ENCODE measurements around the gene MIER3. TPM values are rescaled to one million over a fixed set of nuclear protein-coding genes. Genes with fewer than 3 reads are reported as not detected.
A peak's percentile ranks its signal among the peaks of the same experiment; 100 is the strongest.

The MIER3 gene
- total and polyA plus RNA-seq, 2 experiments from 2014 or later, result 7.1 to 41.9 TPM

DNA sequence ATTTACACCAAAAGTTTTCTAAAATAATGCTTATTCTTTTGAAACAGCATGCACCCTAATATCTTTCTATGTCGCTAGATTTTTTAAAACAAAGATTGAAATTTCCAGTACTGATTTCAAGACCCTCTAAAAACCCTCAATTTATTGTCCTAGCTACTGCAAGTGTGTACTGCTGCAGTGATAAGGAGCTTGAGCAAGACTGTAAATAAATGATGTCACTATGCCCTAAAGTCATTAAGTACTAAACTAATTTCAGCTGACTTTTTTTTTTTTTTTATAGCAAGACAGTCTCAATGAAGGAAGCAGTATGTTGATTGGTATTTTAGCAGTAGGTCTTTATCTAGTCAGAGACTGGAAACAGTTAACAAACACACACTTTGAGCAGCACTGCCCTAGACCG is 12.2 kb upstream of the MIER3 start:
- no peak for DNase-seq (ENCODE audit: low spot score)
- WGBS (ENCODE audit: low lambda C conversion rate, missing lambda C conversion rate), result 65% methylated on average over 2 of the region's 2 CpGs
- H3K9me2 ChIP-seq (replicated peaks; ENCODE audit: insufficient read depth), result no peaks in the 10 kb centered on the region

GRCh38 chr5:56963246-56963645 is 11.3 kb upstream of the MIER3 start:
- Histone ChIP-seq H3K4me2 (no peak overlapping the region), H3K27me3 (peaks cover 7% of the 10 kb centered on the region), H3K9me3 (ENCODE audit: low read depth) (no peaks in the 10 kb centered on the region), H3K4me3 (no peak overlapping the region), H3K36me3 (replicated peaks; ENCODE audit: insufficient read depth, low read depth) (no peaks in the 10 kb centered on the region), H4K20me1 (ENCODE audit: insufficient read depth, poor library complexity, severe bottlenecking) (no peaks in the 10 kb centered on the region), H3K27ac (no peak overlapping the region), H3K4me1 (ENCODE audit: insufficient read depth) (peaks cover 16% of the 10 kb centered on the region), H3K9me2 (replicated peaks; ENCODE audit: insufficient read depth) (no peaks in the 10 kb centered on the region), H2AFZ (no peak overlapping the region), H3K79me2 (no peaks in the 10 kb centered on the region)
- 74% methylated on average over 5 of the region's 5 CpGs for WGBS (ENCODE audit: low lambda C conversion rate, missing lambda C conversion rate)
- no peak for DNase-seq (ENCODE audit: low spot score)
- no peak for TF ChIP-seq EZH2 (IDR thresholded peaks at IDR 0.05; ENCODE audit: borderline replicate concordance)
- TF ChIP-seq, protein P1, sequence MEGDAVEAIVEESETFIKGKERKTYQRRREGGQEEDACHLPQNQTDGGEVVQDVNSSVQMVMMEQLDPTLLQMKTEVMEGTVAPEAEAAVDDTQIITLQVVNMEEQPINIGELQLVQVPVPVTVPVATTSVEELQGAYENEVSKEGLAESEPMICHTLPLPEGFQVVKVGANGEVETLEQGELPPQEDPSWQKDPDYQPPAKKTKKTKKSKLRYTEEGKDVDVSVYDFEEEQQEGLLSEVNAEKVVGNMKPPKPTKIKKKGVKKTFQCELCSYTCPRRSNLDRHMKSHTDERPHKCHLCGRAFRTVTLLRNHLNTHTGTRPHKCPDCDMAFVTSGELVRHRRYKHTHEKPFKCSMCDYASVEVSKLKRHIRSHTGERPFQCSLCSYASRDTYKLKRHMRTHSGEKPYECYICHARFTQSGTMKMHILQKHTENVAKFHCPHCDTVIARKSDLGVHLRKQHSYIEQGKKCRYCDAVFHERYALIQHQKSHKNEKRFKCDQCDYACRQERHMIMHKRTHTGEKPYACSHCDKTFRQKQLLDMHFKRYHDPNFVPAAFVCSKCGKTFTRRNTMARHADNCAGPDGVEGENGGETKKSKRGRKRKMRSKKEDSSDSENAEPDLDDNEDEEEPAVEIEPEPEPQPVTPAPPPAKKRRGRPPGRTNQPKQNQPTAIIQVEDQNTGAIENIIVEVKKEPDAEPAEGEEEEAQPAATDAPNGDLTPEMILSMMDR (IDR thresholded peaks at IDR 0.05; ENCODE audit: poor library complexity), result no peak
- TF ChIP-seq EZH2phosphoT487 (IDR thresholded peaks at IDR 0.05; ENCODE audit: low read depth, severe bottlenecking, unreplicated experiment), result no peak

More for the DNA sequence above, 12.2 kb upstream of the MIER3 start:
- no peak overlapping the region for H2AFZ ChIP-seq
- H3K27ac ChIP-seq, result peak overlapping the region; percentile 47
- no peaks in the 10 kb centered on the region for H3K9me3 ChIP-seq (ENCODE audit: low read depth)
- H3K27me3 ChIP-seq, result peaks cover 2% of the 10 kb centered on the region
- no peaks in the 10 kb centered on the region for H3K36me3 ChIP-seq (replicated peaks; ENCODE audit: insufficient read depth, low read depth)
- H3K4me3 ChIP-seq, result no peak overlapping the region
- H3K79me2 ChIP-seq, result no peaks in the 10 kb centered on the region
- no peaks in the 10 kb centered on the region for H4K20me1 ChIP-seq (ENCODE audit: insufficient read depth, poor library complexity, severe bottlenecking)
- peak overlapping the region; percentile 27 for H3K4me2 ChIP-seq
- TF ChIP-seq EZH2phosphoT487 (IDR thresholded peaks at IDR 0.05; ENCODE audit: low read depth, severe bottlenecking, unreplicated experiment) (no peak), EZH2 (IDR thresholded peaks at IDR 0.05; ENCODE audit: borderline replicate concordance) (no peak)
- TF ChIP-seq, protein P1 (IDR thresholded peaks at IDR 0.05; ENCODE audit: poor library complexity), result no peak
- H3K4me1 ChIP-seq (ENCODE audit: insufficient read depth), result peaks cover 16% of the 10 kb centered on the region

DNA sequence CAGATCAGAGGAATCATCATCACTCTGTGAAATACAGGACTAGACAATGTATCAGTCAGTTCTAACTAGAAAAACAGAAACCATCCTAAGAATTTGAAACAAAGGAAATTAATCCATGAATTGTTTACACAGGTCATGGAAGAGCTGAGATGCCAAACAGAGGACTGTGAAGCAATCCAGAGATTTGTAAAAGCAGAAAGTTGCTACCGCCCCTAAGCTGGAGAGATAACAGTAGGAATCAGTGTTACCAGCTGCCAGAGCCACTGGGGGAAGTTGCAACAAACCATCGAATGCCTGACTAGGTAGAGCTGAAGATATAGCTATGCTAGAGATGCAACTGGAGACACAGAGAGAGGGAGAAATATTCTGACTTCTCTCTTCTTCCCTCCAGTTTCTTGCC is 10.4 kb upstream of the MIER3 start:
- H3K27ac ChIP-seq, result no peak overlapping the region
- no peaks in the 10 kb centered on the region for H4K20me1 ChIP-seq (ENCODE audit: insufficient read depth, poor library complexity, severe bottlenecking)
- H3K9me3 ChIP-seq (ENCODE audit: low read depth), result no peaks in the 10 kb centered on the region
- H3K9me2 ChIP-seq (replicated peaks; ENCODE audit: insufficient read depth), result no peaks in the 10 kb centered on the region
- no peaks in the 10 kb centered on the region for H3K79me2 ChIP-seq
- 8% methylated on average over 2 of the region's 2 CpGs for WGBS (ENCODE audit: low lambda C conversion rate, missing lambda C conversion rate)
- no peak overlapping the region for H3K4me3 ChIP-seq
- DNase-seq (ENCODE audit: low spot score), result peak; percentile 46
- TF ChIP-seq, protein P1 (IDR thresholded peaks at IDR 0.05; ENCODE audit: poor library complexity), result no peak
- TF ChIP-seq EZH2 (IDR thresholded peaks at IDR 0.05; ENCODE audit: borderline replicate concordance), result no peak
- TF ChIP-seq EZH2phosphoT487 (IDR thresholded peaks at IDR 0.05; ENCODE audit: low read depth, severe bottlenecking, unreplicated experiment), result no peak
- peaks cover 7% of the 10 kb centered on the region for H3K27me3 ChIP-seq
- peaks cover 16% of the 10 kb centered on the region for H3K4me1 ChIP-seq (ENCODE audit: insufficient read depth)
- no peaks in the 10 kb centered on the region for H3K36me3 ChIP-seq (replicated peaks; ENCODE audit: insufficient read depth, low read depth)
- H2AFZ ChIP-seq, result no peak overlapping the region
- no peak overlapping the region for H3K4me2 ChIP-seq

- no peaks in the 10 kb centered on the region for H3K36me3 ChIP-seq (replicated peaks; ENCODE audit: insufficient read depth, low read depth)
- H3K4me2 ChIP-seq, result no peak overlapping the region
- H2AFZ ChIP-seq, result no peak overlapping the region
- no peaks in the 10 kb centered on the region for H4K20me1 ChIP-seq (ENCODE audit: insufficient read depth, poor library complexity, severe bottlenecking)
- H3K9me3 ChIP-seq (ENCODE audit: low read depth), result no peaks in the 10 kb centered on the region
- no peak overlapping the region for H3K4me3 ChIP-seq
- TF ChIP-seq, protein P1 (IDR thresholded peaks at IDR 0.05; ENCODE audit: poor library complexity), result no peak
- TF ChIP-seq EZH2phosphoT487 (IDR thresholded peaks at IDR 0.05; ENCODE audit: low read depth, severe bottlenecking, unreplicated experiment) (no peak), EZH2 (IDR thresholded peaks at IDR 0.05; ENCODE audit: borderline replicate concordance) (no peak)
- H3K4me1 ChIP-seq (ENCODE audit: insufficient read depth), result peaks cover 16% of the 10 kb centered on the region
- H3K9me2 ChIP-seq (replicated peaks; ENCODE audit: insufficient read depth), result no peaks in the 10 kb centered on the region
- H3K79me2 ChIP-seq, result no peaks in the 10 kb centered on the region
- no peak for DNase-seq (ENCODE audit: low spot score)
- peaks cover 7% of the 10 kb centered on the region for H3K27me3 ChIP-seq
- WGBS (ENCODE audit: low lambda C conversion rate, missing lambda C conversion rate), result 96% methylated on average over 6 of the region's 6 CpGs
- H3K27ac ChIP-seq, result no peak overlapping the region
Measured at GRCh38 chr5:56961746-56962145, 9.8 kb upstream of the MIER3 start.
